HL-60 (cell line): Measurements from ENCODE around the gene NMT1.

Experiments used
- DNase-seq, 2 experiments: peaks; one replicate each; pipeline ENCODE4 v3.0.0-alpha.2; 2010 to 2020; ENCODE audit warnings: low read depth in 1 of 2, low spot score in 1 of 2
- H3K27ac ChIP-seq: fragments of 250-450 bp; sonication (Bioruptor Pico); replicated peaks from 2 replicates; pipeline ENCODE4 v1.5.1; 2020; ENCODE audit warnings: mild to moderate bottlenecking, moderate library complexity
- H3K27me3 ChIP-seq: fragments of 250-450 bp; sonication (Bioruptor Pico); 2 replicates; pipeline ENCODE4 v1.5.1; 2021; ENCODE audit warnings: mild to moderate bottlenecking, moderate library complexity; ENCODE audit not compliant: insufficient read depth, poor library complexity, severe bottlenecking
- H3K4me3 ChIP-seq: replicated peaks from 2 replicates; pipeline ENCODE4 v1.5.1; 2011; ENCODE audit warnings: mild to moderate bottlenecking, control low read depth, low read length; ENCODE audit not compliant: insufficient read depth
- GABPA ChIP-seq: IDR thresholded peaks from 2 replicates; pipeline ENCODE4 v1.6.1; 2012; ENCODE audit warnings: low read depth
- POLR2AphosphoS5 ChIP-seq: IDR thresholded peaks from 2 replicates; pipeline ENCODE4 v1.6.1; 2012; ENCODE audit warnings: low read depth
- SPI1 ChIP-seq: IDR thresholded peaks from 2 replicates; pipeline ENCODE4 v1.6.1; 2012; ENCODE audit warnings: low read depth, mild to moderate bottlenecking, borderline replicate concordance
- TF ChIP-seq, protein P1 (sequence below): IDR thresholded peaks from 2 replicates; pipeline ENCODE4 v1.6.1; 2012; ENCODE audit warnings: low read depth; ENCODE audit not compliant: insufficient replicate concordance
- TF ChIP-seq, protein P2 (sequence below): IDR thresholded peaks from one replicate; pipeline ENCODE4 v1.5.1; 2011; ENCODE audit warnings: low read length, control low read depth, inconsistent platforms; ENCODE audit not compliant: insufficient read depth

NMT1 gene

DNA sequence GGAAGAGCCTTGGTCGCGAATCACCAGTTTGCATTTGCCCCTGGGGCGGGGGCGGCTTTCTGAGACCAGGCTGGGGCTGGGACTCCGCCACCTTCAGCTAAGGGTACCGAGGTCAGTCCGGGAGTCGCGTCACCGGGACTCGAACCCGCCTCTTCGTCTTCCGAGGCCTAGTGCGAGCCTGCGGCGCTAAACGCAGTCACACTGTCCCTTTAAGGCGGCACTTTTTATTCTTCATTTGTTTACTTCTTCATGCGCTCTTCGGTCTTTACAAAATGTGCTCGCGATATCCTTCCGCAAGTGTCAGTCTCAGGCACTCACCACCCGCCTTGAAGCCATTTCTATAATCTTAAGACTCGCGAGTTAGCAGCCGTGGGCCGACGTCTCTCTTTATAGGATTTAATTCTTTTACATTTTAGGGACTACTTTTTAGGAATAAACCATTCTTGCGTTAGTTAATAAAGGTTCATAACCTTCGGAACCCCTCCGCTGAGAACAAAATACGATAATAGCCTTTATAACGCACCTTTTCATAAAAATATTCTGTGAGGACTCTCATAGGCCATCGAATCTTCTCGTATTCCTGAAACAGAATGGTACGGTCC, 86.6 kb downstream of the NMT1 start:
- Histone ChIP-seq H3K4me3 (peak overlapping the region; percentile 46), H3K27ac (peak overlapping the region; percentile 100), H3K27me3 (no peaks in the 10 kb centered on the region)
- no peak for TF ChIP-seq GABPA
- TF ChIP-seq, protein P1, sequence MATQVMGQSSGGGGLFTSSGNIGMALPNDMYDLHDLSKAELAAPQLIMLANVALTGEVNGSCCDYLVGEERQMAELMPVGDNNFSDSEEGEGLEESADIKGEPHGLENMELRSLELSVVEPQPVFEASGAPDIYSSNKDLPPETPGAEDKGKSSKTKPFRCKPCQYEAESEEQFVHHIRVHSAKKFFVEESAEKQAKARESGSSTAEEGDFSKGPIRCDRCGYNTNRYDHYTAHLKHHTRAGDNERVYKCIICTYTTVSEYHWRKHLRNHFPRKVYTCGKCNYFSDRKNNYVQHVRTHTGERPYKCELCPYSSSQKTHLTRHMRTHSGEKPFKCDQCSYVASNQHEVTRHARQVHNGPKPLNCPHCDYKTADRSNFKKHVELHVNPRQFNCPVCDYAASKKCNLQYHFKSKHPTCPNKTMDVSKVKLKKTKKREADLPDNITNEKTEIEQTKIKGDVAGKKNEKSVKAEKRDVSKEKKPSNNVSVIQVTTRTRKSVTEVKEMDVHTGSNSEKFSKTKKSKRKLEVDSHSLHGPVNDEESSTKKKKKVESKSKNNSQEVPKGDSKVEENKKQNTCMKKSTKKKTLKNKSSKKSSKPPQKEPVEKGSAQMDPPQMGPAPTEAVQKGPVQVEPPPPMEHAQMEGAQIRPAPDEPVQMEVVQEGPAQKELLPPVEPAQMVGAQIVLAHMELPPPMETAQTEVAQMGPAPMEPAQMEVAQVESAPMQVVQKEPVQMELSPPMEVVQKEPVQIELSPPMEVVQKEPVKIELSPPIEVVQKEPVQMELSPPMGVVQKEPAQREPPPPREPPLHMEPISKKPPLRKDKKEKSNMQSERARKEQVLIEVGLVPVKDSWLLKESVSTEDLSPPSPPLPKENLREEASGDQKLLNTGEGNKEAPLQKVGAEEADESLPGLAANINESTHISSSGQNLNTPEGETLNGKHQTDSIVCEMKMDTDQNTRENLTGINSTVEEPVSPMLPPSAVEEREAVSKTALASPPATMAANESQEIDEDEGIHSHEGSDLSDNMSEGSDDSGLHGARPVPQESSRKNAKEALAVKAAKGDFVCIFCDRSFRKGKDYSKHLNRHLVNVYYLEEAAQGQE: no peak
- TF ChIP-seq, protein P2, sequence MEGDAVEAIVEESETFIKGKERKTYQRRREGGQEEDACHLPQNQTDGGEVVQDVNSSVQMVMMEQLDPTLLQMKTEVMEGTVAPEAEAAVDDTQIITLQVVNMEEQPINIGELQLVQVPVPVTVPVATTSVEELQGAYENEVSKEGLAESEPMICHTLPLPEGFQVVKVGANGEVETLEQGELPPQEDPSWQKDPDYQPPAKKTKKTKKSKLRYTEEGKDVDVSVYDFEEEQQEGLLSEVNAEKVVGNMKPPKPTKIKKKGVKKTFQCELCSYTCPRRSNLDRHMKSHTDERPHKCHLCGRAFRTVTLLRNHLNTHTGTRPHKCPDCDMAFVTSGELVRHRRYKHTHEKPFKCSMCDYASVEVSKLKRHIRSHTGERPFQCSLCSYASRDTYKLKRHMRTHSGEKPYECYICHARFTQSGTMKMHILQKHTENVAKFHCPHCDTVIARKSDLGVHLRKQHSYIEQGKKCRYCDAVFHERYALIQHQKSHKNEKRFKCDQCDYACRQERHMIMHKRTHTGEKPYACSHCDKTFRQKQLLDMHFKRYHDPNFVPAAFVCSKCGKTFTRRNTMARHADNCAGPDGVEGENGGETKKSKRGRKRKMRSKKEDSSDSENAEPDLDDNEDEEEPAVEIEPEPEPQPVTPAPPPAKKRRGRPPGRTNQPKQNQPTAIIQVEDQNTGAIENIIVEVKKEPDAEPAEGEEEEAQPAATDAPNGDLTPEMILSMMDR: no peak
- no peak for TF ChIP-seq POLR2AphosphoS5
- TF ChIP-seq SPI1: no peak
- peak; percentile 88 to 95 for DNase-seq

DNA sequence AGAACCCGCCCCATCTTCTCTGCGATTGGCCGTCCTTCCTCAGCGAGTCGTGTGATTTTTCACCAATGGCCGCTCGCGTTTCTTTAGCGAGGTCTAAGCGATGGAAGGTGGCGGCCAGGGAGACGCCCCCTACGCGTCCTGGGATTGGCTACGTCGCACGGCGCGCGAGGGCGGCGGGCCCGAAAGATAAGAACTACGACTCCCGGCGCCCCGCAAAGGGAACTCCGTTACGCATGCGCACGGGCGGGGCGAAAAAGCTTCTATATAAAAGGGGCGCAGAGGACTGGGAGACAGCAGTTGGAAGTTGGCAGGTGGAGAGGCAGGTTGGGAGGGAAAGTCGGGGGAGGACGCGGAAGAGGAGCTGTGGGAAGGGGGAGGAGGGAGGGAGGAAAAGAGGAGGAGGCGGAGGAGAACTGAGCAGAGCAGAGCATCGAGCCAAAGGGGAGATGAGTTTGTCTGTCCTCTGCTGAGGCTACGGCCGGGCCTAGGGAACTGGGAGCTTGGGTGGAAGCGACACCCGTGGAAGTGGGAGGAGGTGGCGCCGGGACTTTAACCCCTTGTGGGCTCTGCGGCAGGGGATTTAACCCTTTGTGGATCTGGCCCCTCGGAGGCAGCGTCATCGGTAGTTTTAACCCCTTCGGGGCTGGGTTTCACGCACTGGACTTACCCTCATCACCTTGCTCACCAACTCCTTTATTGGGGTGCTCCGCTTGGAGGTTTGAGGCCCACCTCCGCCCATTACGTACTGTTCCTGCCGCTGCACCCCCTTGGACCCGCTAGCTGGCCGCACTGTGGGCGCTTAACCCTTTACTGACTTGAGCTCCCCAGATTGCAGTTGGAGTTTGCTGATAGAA, 87.3 kb downstream of the NMT1 start, which contains the start of gene HEXIM1:
HEXIM1 (plus strand) TSS at position 293 of the 854 bp plus-strand sequence. CDS start 716 bp downstream, outside the sequence.
- peak within 1 kb of the TSS; percentile 71 for H3K4me3 ChIP-seq
- peak within 1 kb of the TSS; percentile 100 for H3K27ac ChIP-seq
- DNase-seq: peak; percentile 99
- H3K27me3 ChIP-seq: no peaks in the 10 kb centered on the region
- peak; percentile 62; the same call in 1 of the 2 replicates for TF ChIP-seq SPI1
- TF ChIP-seq, protein P2: no peak
- TF ChIP-seq, protein P1: peak; percentile 83
- TF ChIP-seq GABPA: no peak; the same call in 1 of the 2 replicates
- TF ChIP-seq POLR2AphosphoS5: peak; percentile 100

DNA sequence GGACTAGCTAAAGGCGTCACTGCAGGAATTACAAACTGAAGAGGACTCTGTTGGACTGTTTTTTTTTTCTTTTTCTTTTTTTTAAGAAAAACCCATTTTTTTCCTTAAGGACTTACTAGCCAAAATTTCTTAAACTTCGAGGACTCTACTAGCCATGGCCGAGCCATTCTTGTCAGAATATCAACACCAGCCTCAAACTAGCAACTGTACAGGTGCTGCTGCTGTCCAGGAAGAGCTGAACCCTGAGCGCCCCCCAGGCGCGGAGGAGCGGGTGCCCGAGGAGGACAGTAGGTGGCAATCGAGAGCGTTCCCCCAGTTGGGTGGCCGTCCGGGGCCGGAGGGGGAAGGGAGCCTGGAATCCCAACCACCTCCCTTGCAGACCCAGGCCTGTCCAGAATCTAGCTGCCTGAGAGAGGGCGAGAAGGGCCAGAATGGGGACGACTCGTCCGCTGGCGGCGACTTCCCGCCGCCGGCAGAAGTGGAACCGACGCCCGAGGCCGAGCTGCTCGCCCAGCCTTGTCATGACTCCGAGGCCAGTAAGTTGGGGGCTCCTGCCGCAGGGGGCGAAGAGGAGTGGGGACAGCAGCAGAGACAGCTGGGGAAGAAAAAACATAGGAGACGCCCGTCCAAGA, 88.0 kb downstream of the NMT1 start:
- Histone ChIP-seq H3K4me3 (peak overlapping the region; percentile 71), H3K27me3 (no peaks in the 10 kb centered on the region), H3K27ac (peak overlapping the region; percentile 69)
- DNase-seq: peak in 1 of 2 experiments; percentile 79
- TF ChIP-seq, protein P2: peak; percentile 80
- TF ChIP-seq SPI1: no peak
